GM03348 (cell line): Measurements from ENCODE around the gene PUM1.
A peak's percentile ranks its signal among the peaks of the same experiment; 100 is the strongest.
"Not testable (repeated sequence)": the region's sequence is repeated elsewhere in the genome, so short reads cannot be mapped to it uniquely, and the experiment has no call there.

Experiments
- DNase-seq: peaks from one replicate; pipeline ENCODE4 v3.0.0; 2012; ENCODE audit warnings: low spot score

The PUM1 gene

DNA sequence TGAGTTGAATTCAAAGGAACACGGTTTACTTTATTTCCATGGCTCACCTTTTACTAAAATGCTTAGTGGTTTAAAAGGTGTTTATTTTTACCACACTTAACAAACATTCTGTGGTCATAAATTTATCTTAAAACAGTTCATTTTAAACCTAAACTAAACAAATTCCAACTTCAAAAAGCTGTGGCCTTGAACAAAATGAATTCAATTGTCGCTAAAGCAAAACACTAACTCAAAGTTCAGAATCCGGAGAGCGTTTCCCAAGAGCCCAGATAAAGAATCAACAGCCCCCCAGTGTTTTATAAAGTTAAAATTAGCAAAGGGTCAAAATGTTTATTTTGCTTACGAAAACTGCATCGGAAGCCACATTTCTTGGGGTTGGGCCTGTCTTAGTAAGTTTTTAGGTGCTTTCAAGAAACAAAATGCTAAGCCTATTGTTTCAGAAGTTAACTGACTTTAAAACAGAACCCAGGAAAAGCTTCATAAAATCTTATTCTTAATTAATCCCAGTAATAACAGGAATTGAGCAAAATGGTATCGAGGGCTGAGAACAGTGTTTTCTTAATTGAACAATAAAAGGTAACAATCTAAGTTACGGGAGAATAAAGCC is 1.3 kb downstream of the PUM1 start:
- DNase-seq, result no peak

- peak; percentile 11 for DNase-seq
Observed at GRCh38 chr1:31063631-31064030, 1.9 kb downstream of the PUM1 start.

DNA sequence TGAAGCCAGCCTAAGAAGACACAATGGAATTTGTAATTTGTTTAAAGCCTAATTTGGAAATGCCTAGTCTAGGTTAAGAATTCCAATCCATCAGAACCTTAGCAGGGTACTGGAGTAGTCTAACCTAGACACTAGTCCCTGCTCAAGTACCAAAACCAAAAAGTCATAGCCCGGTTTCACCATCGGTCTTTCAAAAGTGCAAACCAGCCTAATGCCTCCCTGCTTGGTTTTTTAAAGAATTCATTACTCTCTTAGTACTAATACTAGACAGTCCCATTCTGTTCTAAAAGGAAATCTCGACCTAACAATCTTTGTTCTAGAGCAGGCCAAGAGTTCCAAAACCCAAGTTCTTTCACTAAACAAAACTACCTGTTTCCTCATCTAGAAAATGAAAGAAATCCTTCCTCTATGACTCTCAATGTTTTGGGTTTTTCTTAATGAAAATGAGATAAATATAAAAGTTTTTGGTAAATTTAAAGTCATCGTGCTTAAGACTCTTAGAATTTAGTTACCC is 2.6 kb downstream of the PUM1 start:
- DNase-seq, result no peak

DNA sequence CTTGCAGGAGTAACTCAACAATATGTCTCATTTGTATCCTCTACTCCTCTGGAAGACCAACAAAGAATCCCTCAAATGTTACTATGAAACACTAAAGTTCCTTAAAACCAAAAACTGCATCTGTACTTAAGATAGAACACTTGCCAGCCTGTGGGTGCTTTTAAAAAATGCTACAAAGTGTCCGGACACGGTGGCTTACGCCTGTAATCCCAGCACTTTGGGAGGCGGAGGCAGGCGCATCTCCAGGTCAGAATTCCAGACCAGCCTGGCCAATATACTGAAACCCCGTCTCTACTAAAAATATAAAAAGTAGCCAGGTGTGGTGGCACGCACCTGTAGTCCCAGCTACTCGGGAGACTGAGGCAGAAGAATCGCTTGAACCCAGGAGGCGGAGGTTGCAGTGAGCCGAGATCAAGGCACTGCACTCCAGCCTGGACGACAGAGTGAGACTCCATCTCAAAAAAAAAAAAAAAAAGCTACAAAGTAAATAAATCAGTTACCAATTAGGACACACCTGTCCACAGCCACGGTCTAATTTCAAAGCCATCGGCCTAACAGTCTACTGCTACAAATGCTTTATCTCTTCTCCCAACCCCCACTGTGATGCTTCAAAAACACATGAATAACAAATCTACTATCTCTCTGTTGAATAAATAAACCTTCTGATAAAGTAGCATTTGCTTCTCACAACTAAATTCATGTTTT is 3.2 kb downstream of the PUM1 start:
- not testable (repeated sequence) for DNase-seq

DNA sequence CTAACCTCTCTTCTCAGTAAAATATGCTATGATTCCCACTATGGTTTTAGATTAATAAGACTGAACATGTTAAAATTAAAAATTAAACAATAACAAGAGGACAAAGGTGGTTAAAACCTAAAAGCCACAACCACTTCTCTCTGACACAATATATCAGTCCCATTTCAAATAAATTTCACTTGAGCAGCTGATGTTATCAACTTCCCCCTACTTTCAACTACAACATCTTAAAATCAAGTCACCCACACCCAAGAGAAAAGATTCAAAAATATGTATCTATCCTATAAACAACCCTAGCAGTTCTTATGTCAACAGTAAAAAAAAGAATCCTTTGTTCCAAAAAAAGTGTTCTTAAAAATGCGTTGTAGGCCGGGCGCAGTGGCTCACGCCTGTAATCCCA is 7.5 kb downstream of the PUM1 start:
- DNase-seq, result no peak

- no peak for DNase-seq
Observed at GRCh38 chr1:31055953-31056352, 9.6 kb downstream of the PUM1 start.

- no peak for DNase-seq
Observed at GRCh38 chr1:31055501-31055900, 10.0 kb downstream of the PUM1 start.

GRCh38 chr1:31054958-31055481 is 10.5 kb downstream of the PUM1 start:
- no peak for DNase-seq

GRCh38 chr1:31054349-31054748 is 11.2 kb downstream of the PUM1 start:
- peak; percentile 44 for DNase-seq

DNA sequence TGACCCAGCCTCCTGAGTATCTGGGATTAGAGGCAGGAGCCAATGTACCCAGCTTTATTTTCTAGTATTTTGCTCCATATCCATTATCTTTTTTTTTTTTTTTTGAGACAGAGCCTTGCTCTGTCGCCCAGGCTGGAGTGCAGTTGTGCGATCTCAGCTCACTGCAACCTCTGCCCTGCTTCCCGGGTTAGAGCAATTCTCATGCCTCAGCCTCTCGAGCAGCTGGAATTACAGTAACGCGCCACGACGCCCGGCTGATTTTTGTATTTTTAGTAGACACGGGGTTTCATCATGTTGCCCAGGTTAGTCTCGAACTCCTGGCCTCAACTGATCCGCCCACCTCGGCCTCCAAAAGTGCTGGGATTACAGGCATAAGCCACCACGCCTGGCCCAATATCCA is 12.9 kb downstream of the PUM1 start:
- not testable (repeated sequence) for DNase-seq

- DNase-seq, result no peak
Observed at GRCh38 chr1:31051611-31052010, 13.9 kb downstream of the PUM1 start.

DNA sequence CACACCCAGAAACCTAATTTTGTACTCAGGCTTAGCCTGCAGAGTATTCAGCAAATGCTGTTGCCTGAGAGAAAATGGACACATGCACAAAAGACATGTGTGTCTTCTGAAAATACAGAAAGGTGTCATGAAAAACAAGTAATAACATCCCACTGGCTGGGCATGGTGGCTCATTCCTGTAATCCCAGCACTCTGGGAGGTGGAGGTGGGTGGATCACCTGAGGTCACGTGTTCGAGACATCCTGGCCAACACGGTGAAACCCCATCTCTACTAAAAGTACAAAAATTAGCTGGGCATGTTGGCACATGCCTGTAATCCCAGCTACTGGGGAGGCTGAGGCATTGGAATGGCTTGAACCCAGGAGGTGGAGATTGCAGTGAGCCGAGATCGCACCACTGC is 18.0 kb downstream of the PUM1 start:
- not testable (repeated sequence) for DNase-seq

DNA sequence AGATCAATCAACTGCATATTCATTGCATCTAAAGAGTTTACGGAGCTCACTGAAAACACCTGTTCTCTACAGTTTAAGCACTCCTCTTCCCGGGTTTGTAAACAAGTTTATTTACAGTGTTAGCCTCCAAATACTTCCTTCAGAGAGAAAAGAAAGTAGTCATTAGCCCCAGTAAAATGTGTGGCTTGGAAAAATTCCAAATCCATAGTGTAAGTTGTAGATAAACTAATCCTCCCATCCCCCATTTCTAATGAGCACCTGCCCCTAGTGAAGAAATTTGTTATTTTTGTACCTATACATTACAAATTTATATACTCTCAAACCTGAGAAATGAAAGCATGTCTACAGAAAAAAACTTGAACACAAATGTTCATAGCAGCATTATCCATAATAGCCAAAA is 21.9 kb downstream of the PUM1 start:
- DNase-seq, result no peak

GRCh38 chr1:31042656-31043055 is 22.9 kb downstream of the PUM1 start:
- no peak for DNase-seq

DNA sequence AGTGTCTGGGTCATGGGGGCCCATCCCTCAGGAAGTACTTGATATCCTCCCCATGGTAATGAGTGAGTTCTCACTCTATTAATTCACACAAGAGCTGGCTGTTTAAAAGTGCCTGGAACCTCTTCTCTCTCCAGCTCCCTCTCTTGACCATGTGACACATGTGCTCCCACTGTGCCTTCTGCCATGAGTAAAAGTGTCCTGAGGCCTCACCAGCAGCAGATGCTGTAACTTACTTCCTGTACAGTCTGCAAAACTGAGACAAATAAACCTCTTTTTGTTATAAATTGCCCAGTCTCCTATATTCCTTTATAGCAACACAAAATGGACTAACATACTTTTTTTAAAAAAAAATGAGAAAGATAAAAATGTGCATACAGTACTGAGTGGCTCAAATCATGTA is 24.0 kb downstream of the PUM1 start:
- DNase-seq, result no peak

DNA sequence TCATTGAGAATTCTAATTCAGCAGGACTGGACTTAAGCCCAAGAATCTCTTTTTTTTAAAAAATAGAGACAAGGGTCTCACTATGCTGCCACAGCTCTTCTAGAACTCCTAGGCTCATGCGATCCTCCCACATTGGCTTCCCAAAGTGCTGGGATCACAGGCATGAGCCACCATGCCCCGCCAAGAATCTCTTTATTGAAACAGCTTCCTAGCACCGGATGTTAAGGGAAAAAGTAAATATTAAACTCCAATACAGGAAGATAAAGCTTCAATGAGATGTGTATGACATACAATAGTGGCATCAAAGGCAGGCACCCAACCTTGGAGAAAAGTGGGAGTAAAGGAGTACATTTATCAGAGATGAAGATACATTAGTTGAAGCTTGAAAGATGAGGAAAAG is 25.5 kb downstream of the PUM1 start:
- DNase-seq, result no peak

- DNase-seq, result not testable (repeated sequence)
Observed at GRCh38 chr1:31038935-31039334, 26.6 kb downstream of the PUM1 start.

DNA sequence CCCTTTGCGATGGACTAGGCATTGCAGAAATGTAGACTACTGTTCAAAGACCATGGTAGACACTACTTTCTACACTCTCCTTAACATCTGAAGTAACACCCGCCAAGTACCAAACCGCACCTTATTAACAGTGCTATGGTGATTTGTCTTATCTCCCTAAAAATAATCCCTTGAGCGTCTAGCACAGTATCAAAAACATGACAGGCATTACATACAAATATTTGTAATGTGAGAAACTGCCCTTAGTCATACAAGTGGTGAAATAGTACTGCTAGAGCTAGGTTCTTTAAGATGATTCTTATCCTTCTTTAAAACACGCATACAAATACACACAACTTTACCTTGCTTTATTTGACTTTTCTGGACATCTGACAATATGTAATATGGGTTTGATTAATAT is 27.2 kb downstream of the PUM1 start:
- peak; percentile 41 for DNase-seq

DNA sequence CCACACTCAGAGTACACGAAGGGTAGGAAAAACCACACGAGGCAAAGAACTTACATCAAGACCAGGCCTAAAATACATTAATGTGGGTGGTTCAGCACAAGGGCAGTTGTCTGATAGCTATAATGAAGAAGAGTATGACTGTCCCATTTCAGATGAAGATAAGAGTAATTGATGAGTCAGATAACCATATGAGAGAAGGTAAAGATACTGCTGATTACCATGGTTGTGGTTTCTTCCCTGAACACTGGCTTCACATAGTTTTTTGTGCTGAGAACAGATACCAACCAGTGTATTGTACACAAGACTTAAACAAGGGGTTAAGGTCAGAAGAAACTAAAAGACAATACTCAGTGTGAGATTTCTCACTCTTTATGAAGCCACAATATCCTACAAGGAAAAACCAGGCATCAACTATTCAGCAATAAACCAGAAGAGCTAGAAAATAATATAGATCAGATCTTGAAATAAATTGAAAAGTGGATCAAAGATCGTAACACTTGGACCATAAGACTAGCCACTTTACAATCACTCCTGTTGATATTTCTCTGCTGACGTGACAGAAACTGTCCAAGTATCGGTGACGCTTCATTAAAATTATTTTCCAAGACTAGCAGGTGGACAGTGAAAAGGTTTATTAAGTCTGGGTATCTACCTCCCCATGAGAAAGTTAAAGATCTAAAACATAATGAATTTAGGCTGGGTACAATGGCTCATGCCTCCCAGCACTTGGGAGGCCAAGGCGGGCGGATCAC is 28.6 kb downstream of the PUM1 start:
- DNase-seq, result no peak

- DNase-seq, result no peak
Observed at GRCh38 chr1:31033598-31033997, 31.9 kb downstream of the PUM1 start.

- DNase-seq, result no peak
Observed at GRCh38 chr1:31032266-31032665, 33.3 kb downstream of the PUM1 start.

GRCh38 chr1:31031330-31032143 is 34.0 kb downstream of the PUM1 start:
- no peak for DNase-seq
